A549 (cell line): Measurements from ENCODE around the gene IRF2BPL. TPM values are rescaled to one million over a fixed set of nuclear protein-coding genes. Genes with fewer than 3 reads are reported as not detected.

Source experiments
- ATAC-seq, 2 experiments: fragments of 200-7000 bp in 1 of 2; fragments of >200 bp in 1 of 2; cut with Nextera tagmentation in 1 of 2; cut with Tn5 transposase in 1 of 2; 3 replicates each; pipeline versions ENCODE4 v1.8.0 to v1.9.1; 2018 to 2020; ENCODE audit warnings: mild to moderate bottlenecking in 1 of 2, moderate library complexity in 1 of 2
- CTCF ChIA-PET: fragments of 300-600 bp; sonication (Branson Sonifier 250); formaldehyde crosslinking; extraction: SDS; loops from one replicate; lab custom pipeline; 2021; ENCODE audit warnings: antibody characterized with exemption, inconsistent platforms; lab: Yijun Ruan, JAX
- POLR2A ChIA-PET: fragments of 350-600 bp; formaldehyde crosslinking; extraction: SDS; loops from one replicate; lab custom pipeline; 2021; ENCODE audit warnings: antibody characterized with exemption, inconsistent platforms; lab: Yijun Ruan, JAX
- DNase-seq, 2 experiments: peaks; one replicate each; pipeline versions ENCODE4 v3.0.0 to v3.0.0-alpha.2; 2011 to 2016; ENCODE audit warnings: low read depth in 1 of 2, low spot score in 1 of 2
- FAIRE-seq: peaks from 2 replicates; lab custom pipeline; 2011; peaks lifted over from hg19 to GRCh38; lab: Jason Lieb, UNC
- H3K27ac ChIP-seq, 2 experiments: fragments of >200 bp; sonication (Bioruptor Twin); formaldehyde crosslinking; 3 replicates each; pipeline ENCODE4 v1.5.1; 2016 to 2017
- H3K4me1 ChIP-seq: fragments of >200 bp; sonication (Bioruptor Twin); formaldehyde crosslinking; 3 replicates; pipeline ENCODE4 v1.6.1; 2016
- H3K4me2 ChIP-seq: fragments of >200 bp; sonication (Bioruptor Twin); formaldehyde crosslinking; 3 replicates; pipeline ENCODE4 v1.6.1; 2016
- H3K4me3 ChIP-seq: fragments of >200 bp; sonication (Bioruptor Twin); formaldehyde crosslinking; 3 replicates; pipeline ENCODE4 v1.5.1; 2016
- H3K9me3 ChIP-seq: fragments of >200 bp; sonication (Bioruptor Twin); formaldehyde crosslinking; 3 replicates; pipeline ENCODE4 v1.6.1; 2016
- CBX2 ChIP-seq: fragments of 200-600 bp; sonication (generic); IDR thresholded peaks from 2 replicates; pipeline ENCODE4 v1.6.1; 2016; ENCODE audit warnings: low read depth, mild to moderate bottlenecking, borderline replicate concordance
- EHMT2 ChIP-seq: fragments of 200-600 bp; sonication (generic); IDR thresholded peaks from 2 replicates; pipeline ENCODE4 v1.6.1; 2016; ENCODE audit warnings: antibody characterized with exemption, low read depth, mild to moderate bottlenecking, moderate library complexity
- FOSB ChIP-seq: fragments of 250-450 bp; sonication (Bioruptor Pico); IDR thresholded peaks from 2 replicates; pipeline ENCODE4 v1.5.0; 2020; ENCODE audit warnings: mild to moderate bottlenecking, moderate library complexity
- FOXS1 ChIP-seq: fragments of 250-450 bp; sonication (Bioruptor Pico); IDR thresholded peaks from 2 replicates; pipeline ENCODE4 v1.5.0; 2020; ENCODE audit warnings: mild to moderate bottlenecking, moderate library complexity
- HDAC2 ChIP-seq: fragments of 200-600 bp; sonication (generic); IDR thresholded peaks from 2 replicates; pipeline ENCODE4 v1.6.1; 2016
- HOXA7 ChIP-seq: fragments of 250-450 bp; sonication (Bioruptor Pico); IDR thresholded peaks from 2 replicates; pipeline ENCODE4 v1.5.0; 2020; ENCODE audit warnings: mild to moderate bottlenecking, moderate library complexity
- HOXB5 ChIP-seq: fragments of 250-450 bp; sonication (Bioruptor Pico); IDR thresholded peaks from 2 replicates; pipeline ENCODE4 v1.5.0; 2020; ENCODE audit warnings: mild to moderate bottlenecking, moderate library complexity
- JUNB ChIP-seq: fragments of >200 bp; sonication (Bioruptor Twin); formaldehyde crosslinking; IDR thresholded peaks from 2 replicates; pipeline ENCODE4 v1.6.1; 2016
- MAFK ChIP-seq: fragments of 450-650 bp; IDR thresholded peaks from 2 replicates; pipeline ENCODE4 v1.6.1; 2014; ENCODE audit not compliant: partially characterized antibody
- NFE2L2 ChIP-seq: fragments of 150-350 bp; conservative IDR thresholded peaks from 2 replicates; pipeline ENCODE4 v1.6.1; 2014; ENCODE audit warnings: low read length
- NPAS2 ChIP-seq: fragments of 250-450 bp; sonication (Bioruptor Pico); IDR thresholded peaks from 2 replicates; pipeline ENCODE4 v1.8.0; 2022; ENCODE audit warnings: mild to moderate bottlenecking, moderate library complexity, borderline replicate concordance
- PHF8 ChIP-seq: fragments of 200-600 bp; sonication (generic); IDR thresholded peaks from 2 replicates; pipeline ENCODE4 v1.6.1; 2016; ENCODE audit warnings: low read depth, mild to moderate bottlenecking, antibody characterized with exemption, moderate library complexity, borderline replicate concordance
- POLR2A ChIP-seq: IDR thresholded peaks from 2 replicates; pipeline ENCODE4 v1.6.1; 2012; ENCODE audit warnings: mild to moderate bottlenecking, low read length
- POLR2AphosphoS2 ChIP-seq: conservative IDR thresholded peaks from 2 replicates; pipeline ENCODE4 v1.6.1; 2012; ENCODE audit warnings: low read length, improper control_type of control experiment, inconsistent platforms
- RARB ChIP-seq: fragments of 250-450 bp; sonication (Bioruptor Pico); IDR thresholded peaks from 2 replicates; pipeline ENCODE4 v1.8.0; 2021; ENCODE audit warnings: mild to moderate bottlenecking, moderate library complexity
- RCOR1 ChIP-seq: fragments of 150-350 bp; IDR thresholded peaks from 2 replicates; pipeline ENCODE4 v1.6.1; 2014; ENCODE audit warnings: antibody characterized with exemption, low read length, low read depth
- RFX5 ChIP-seq: fragments of 450-650 bp; IDR thresholded peaks from 2 replicates; pipeline ENCODE4 v1.7.1; 2014; ENCODE audit warnings: antibody characterized with exemption, mild to moderate bottlenecking, moderate library complexity
- RNF2 ChIP-seq: fragments of 200-600 bp; sonication (generic); IDR thresholded peaks from 2 replicates; pipeline ENCODE4 v1.6.1; 2016; ENCODE audit warnings: low read depth, mild to moderate bottlenecking, antibody characterized with exemption, moderate library complexity, borderline replicate concordance
- SMC3 ChIP-seq: fragments of >200 bp; sonication (Bioruptor Twin); formaldehyde crosslinking; IDR thresholded peaks from 3 replicates; pipeline ENCODE4 v1.6.1; 2018; ENCODE audit warnings: inconsistent platforms
- TFCP2L1 ChIP-seq: fragments of 250-450 bp; sonication (Bioruptor Pico); IDR thresholded peaks from 2 replicates; pipeline ENCODE4 v1.5.0; 2021; ENCODE audit warnings: mild to moderate bottlenecking
- TP53 ChIP-seq: fragments of 250-450 bp; sonication (Bioruptor Pico); IDR thresholded peaks from 2 replicates; pipeline ENCODE4 v1.5.0; 2021; ENCODE audit warnings: mild to moderate bottlenecking, moderate library complexity
- ZNF302 ChIP-seq: fragments of 250-450 bp; sonication (Bioruptor Pico); IDR thresholded peaks from 2 replicates; pipeline ENCODE4 v1.9.0; 2021; ENCODE audit warnings: inconsistent platforms, mild to moderate bottlenecking, moderate library complexity
- WGBS: methylation state at CpG from one replicate; pipeline ENCODE4 v1.1.6; 2017; ENCODE audit errors: missing lambda C conversion rate; 5-methylcytosine and 5-hydroxymethylcytosine counted together
- polyA plus RNA-seq, 4 experiments: library from polyadenylated mRNA; depleted of rRNA in 3 of 4; stranded (reverse); fragments of >200 nt; fragmentation: RNase III in 1 of 4; extraction: RNeasy Plus Mini Kit Qiagen cat#74134 plus additional on column Dnase treatment in 1 of 4; gene quantifications; 2 replicates in 3 of 4; 3 replicates in 1 of 4; pipeline ENCODE4 v1.2.3, GENCODE V29; 2011 to 2017
- TF ChIP-seq, protein P1 (sequence below): fragments of >200 bp; sonication (Bioruptor Twin); formaldehyde crosslinking; IDR thresholded peaks from 3 replicates; pipeline ENCODE4 v1.6.1; 2016
- TF ChIP-seq, protein P2 (sequence below): fragments of 250-450 bp; sonication (Bioruptor Pico); IDR thresholded peaks from 2 replicates; pipeline ENCODE4 v1.5.0; 2021; ENCODE audit warnings: mild to moderate bottlenecking, moderate library complexity, borderline replicate concordance
- TF ChIP-seq, protein P3 (sequence below): IDR thresholded peaks from 2 replicates; pipeline ENCODE4 v1.6.1; 2012; ENCODE audit warnings: low read depth, borderline replicate concordance
- TF ChIP-seq, protein P4 (sequence below): fragments of 250-450 bp; sonication (Bioruptor Pico); IDR thresholded peaks from 2 replicates; pipeline ENCODE4 v1.5.0; 2020; ENCODE audit warnings: low read depth, mild to moderate bottlenecking, moderate library complexity
- TF ChIP-seq, protein P5 (sequence below): IDR thresholded peaks from 2 replicates; pipeline ENCODE4 v1.6.1; 2012

Gene IRF2BPL
- polyA plus RNA-seq, 2 of the 4 experiments (the other 2 are of a cell fraction), result 18.1 to 28.3 TPM

DNA sequence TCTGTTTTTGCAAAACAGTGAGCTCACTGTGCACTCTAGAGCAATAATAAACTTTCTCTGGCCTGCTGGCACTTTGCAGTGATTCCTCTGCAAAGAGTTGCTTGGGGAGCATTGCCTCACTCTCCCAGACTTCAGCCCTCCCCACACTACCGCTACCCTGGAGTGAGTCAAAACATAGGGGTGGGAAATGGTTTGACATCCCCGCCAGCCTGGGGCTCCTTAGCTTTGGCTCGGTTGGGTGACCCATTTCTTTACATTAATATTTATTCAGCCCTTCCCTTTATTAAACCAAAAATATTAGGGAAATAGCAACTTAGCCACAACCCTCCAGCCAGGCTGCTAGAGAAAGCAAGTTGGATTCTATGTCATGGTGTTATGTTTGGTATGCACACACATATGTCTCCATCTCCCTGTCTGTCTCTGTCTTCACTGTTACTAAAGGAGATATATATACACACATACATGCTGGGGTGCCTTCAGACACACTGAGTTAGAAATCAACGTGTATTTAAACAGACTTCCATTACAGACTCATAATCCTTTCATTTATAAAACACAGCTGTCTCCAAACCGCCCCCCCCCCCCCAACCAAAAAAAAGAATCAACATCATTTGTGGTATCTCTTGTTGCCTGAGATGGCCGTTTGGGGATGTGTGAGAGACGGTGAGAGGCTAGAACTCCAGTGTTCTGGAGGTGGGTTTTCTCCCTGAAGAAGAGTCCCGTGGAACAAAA lies 3.4 kb upstream of the IRF2BPL start:
- DNase-seq (no peak), FAIRE-seq (no peak), ATAC-seq (no peak)
- Histone ChIP-seq H3K4me2 (peak overlapping the region; percentile 87), H3K9me3 (no peaks in the 10 kb centered on the region), H3K4me1 (peaks cover 59% of the 10 kb centered on the region), H3K4me3 (no peak overlapping the region), H3K27ac (peak overlapping the region; percentile 95 to 99)
- POLR2A ChIA-PET, result interaction anchor here (0.8 to 3.0 kb wide), 9 partner anchors 9 to 156 kb away, joined by 3 to 26 read pairs (median 7); no protein-coding TSS in a partner anchor
- no peak for TF ChIP-seq ZNF302
- TF ChIP-seq HOXA7, result no peak
- TF ChIP-seq JUNB, result no peak
- no peak for TF ChIP-seq CBX2
- no peak for TF ChIP-seq MAFK
- TF ChIP-seq HDAC2, result no peak
- TF ChIP-seq NFE2L2, result no peak
- TF ChIP-seq RARB (CRISPR knock-in tag), result no peak
- no peak for TF ChIP-seq RCOR1
- no peak for TF ChIP-seq FOSB (CRISPR knock-in tag)
- no peak for TF ChIP-seq HOXB5 (CRISPR knock-in tag)
- TF ChIP-seq RFX5, result no peak
- TF ChIP-seq, protein P1, sequence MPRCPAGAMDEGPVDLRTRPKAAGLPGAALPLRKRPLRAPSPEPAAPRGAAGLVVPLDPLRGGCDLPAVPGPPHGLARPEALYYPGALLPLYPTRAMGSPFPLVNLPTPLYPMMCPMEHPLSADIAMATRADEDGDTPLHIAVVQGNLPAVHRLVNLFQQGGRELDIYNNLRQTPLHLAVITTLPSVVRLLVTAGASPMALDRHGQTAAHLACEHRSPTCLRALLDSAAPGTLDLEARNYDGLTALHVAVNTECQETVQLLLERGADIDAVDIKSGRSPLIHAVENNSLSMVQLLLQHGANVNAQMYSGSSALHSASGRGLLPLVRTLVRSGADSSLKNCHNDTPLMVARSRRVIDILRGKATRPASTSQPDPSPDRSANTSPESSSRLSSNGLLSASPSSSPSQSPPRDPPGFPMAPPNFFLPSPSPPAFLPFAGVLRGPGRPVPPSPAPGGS, result no peak
- no peak for TF ChIP-seq EHMT2
- TF ChIP-seq, protein P2, sequence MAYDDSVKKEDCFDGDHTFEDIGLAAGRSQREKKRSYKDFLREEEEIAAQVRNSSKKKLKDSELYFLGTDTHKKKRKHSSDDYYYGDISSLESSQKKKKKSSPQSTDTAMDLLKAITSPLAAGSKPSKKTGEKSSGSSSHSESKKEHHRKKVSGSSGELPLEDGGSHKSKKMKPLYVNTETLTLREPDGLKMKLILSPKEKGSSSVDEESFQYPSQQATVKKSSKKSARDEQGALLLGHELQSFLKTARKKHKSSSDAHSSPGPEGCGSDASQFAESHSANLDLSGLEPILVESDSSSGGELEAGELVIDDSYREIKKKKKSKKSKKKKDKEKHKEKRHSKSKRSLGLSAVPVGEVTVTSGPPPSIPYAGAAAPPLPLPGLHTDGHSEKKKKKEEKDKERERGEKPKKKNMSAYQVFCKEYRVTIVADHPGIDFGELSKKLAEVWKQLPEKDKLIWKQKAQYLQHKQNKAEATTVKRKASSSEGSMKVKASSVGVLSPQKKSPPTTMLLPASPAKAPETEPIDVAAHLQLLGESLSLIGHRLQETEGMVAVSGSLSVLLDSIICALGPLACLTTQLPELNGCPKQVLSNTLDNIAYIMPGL (CRISPR knock-in tag), result no peak
- 34% methylated on average over 8 of the region's 8 CpGs for WGBS
- CTCF ChIA-PET, result interaction anchor here (0.9 to 28.2 kb wide), 7 partner anchors 15 to 157 kb away, joined by 3 to 481 read pairs (median 10); no protein-coding TSS in a partner anchor

DNA sequence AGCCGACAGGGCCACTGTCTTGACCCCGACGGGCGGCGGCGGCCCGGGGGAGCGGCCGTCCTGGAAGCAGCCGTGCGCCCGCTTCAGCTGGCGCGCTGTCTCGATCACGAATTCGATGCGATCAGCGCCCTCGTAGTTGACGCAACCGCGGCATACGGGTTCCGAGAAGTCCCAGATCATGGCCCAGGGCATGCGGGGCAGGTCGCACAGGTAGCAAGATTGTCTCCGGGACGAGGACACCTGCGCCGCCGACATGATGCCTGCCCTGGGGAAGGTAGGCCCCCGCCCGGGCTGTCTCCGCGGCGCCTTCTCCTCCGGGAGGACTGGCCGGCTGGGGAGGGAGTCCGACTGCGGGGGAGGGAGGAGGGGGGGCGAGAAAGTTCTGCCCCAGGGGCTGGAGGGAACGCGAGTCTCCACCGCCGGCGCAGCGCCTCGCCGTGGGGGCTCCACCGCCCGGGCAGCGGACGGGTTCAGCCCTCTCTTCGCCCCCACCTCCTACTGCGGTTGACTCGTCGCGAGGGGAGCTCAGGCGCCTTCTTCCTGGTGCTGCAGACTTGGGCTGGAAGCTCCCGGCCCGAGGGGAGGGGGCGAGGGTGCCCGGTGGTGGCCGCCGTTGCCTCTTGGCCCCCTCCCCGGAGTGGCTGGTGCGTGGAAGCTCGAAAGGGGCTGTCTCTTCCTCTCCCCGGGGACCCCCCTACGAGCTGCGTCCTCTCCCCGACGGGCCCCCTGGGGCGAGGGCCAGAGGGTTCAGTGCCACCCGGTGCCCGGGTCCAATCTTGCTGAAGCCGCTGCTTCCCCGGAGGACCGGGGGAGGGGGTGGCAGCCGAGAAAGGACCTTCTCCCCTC lies 747 bp downstream of the IRF2BPL start:
- peaks cover 57% of the 10 kb centered on the region for H3K4me1 ChIP-seq
- peak overlapping the region; percentile 95 to 99 for H3K27ac ChIP-seq
- peak overlapping the region; percentile 98 for H3K4me2 ChIP-seq
- peak; percentile 46 to 50 for ATAC-seq
- peak overlapping the region; percentile 78 for H3K4me3 ChIP-seq
- H3K9me3 ChIP-seq, result no peaks in the 10 kb centered on the region
- DNase-seq, result peak; percentile 65 to 81
- ChIA-PET CTCF (interaction anchor here (0.8 to 28.2 kb wide), 17 partner anchors 9 to 271 kb away, joined by 3 to 481 read pairs (median 7); no protein-coding TSS in a partner anchor), POLR2A (interaction anchor here (0.7 to 8.4 kb wide), 19 partner anchors 11 to 152 kb away, joined by 3 to 78 read pairs (median 7); no protein-coding TSS in a partner anchor)
- 0% methylated on average over 2 of the region's 81 CpGs for WGBS
- no peak for FAIRE-seq
- TF ChIP-seq TP53 (CRISPR knock-in tag) (0 out of 2 replicates have a peak, but pooled peaks have one; percentile 22), RARB (CRISPR knock-in tag) (0 out of 2 replicates have a peak, but pooled peaks have one; percentile 30), RFX5 (no peak), FOXS1 (CRISPR knock-in tag) (no peak), RNF2 (peak; percentile 67; the same call in 1 of the 2 replicates), SMC3 (peak; percentile 57), NPAS2 (CRISPR knock-in tag) (no peak), PHF8 (peak; percentile 10; the same call in 1 of the 2 replicates), POLR2AphosphoS2 (no peak), CBX2 (no peak), TFCP2L1 (CRISPR knock-in tag) (peak; percentile 24; the same call in 1 of the 2 replicates), FOSB (CRISPR knock-in tag) (no peak), POLR2A (no peak; the same call in 1 of the 2 replicates)
- TF ChIP-seq, protein P3, sequence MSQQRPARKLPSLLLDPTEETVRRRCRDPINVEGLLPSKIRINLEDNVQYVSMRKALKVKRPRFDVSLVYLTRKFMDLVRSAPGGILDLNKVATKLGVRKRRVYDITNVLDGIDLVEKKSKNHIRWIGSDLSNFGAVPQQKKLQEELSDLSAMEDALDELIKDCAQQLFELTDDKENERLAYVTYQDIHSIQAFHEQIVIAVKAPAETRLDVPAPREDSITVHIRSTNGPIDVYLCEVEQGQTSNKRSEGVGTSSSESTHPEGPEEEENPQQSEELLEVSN, result no peak
- TF ChIP-seq, protein P4, sequence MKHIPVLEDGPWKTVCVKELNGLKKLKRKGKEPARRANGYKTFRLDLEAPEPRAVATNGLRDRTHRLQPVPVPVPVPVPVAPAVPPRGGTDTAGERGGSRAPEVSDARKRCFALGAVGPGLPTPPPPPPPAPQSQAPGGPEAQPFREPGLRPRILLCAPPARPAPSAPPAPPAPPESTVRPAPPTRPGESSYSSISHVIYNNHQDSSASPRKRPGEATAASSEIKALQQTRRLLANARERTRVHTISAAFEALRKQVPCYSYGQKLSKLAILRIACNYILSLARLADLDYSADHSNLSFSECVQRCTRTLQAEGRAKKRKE (CRISPR knock-in tag), result no peak
- TF ChIP-seq, protein P5, sequence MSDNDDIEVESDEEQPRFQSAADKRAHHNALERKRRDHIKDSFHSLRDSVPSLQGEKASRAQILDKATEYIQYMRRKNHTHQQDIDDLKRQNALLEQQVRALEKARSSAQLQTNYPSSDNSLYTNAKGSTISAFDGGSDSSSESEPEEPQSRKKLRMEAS, result peak; percentile 9; the same call in 1 of the 2 replicates
- TF ChIP-seq, protein P2 (CRISPR knock-in tag), result 0 out of 2 replicates have a peak, but pooled peaks have one; percentile 21
